Tibial artery (tissue), 4 donors: ENCODE data around the gene SART3.

Source experiments
- DNase-seq, 2 donors: peaks; one replicate each; pipeline ENCODE4 v3.0.0-alpha.2; 2019
- H3K27ac ChIP-seq, 2 donors: fragments of 200-600 bp; sonication (generic) in 1 of 2; 1 replicate in 1 of 2; 2 replicates in 1 of 2; pipeline ENCODE4 v1.5.1; 2018 to 2019; ENCODE audit warnings: mild to moderate bottlenecking in 1 of 2
- H3K27me3 ChIP-seq, 2 donors: fragments of 200-600 bp; sonication (generic) in 1 of 2; one replicate each; pipeline versions ENCODE4 v1.5.1 to v1.6.0; 2016 to 2019
- H3K36me3 ChIP-seq, 3 donors: fragments of 200-600 bp; sonication (generic) in 2 of 3; one replicate each; pipeline ENCODE4 v1.5.1; 2016 to 2019; ENCODE audit warnings: mild to moderate bottlenecking in 2 of 3
- H3K4me1 ChIP-seq, 4 donors: fragments of 200-600 bp; sonication (generic) in 2 of 4; 1 replicate in 3 of 4; 2 replicates in 1 of 4; pipeline ENCODE4 v1.5.1; 2016 to 2019
- H3K4me3 ChIP-seq, 2 donors: fragments of 200-600 bp; sonication (generic) in 1 of 2; 1 replicate in 1 of 2; 2 replicates in 1 of 2; pipeline ENCODE4 v1.5.1; 2018 to 2019; ENCODE audit warnings: mild to moderate bottlenecking in 2 of 2
- H3K9me3 ChIP-seq, 3 donors: fragments of 200-600 bp; sonication (generic) in 1 of 3; one replicate each; pipeline ENCODE4 v1.5.1; 2016 to 2019
- CTCF ChIP-seq, 2 experiments: fragments of 200-600 bp in 1 of 2; fragments of 450-650 bp in 1 of 2; IDR thresholded peaks; one replicate each; pipeline ENCODE4 v1.5.1; 2017 to 2019; ENCODE audit warnings: antibody characterized with exemption in 2 of 2, mild to moderate bottlenecking in 1 of 2, moderate library complexity in 1 of 2
- intact Hi-C: fragments of 100-400 bp; cut with DNase I; formaldehyde crosslinking; loops from one replicate; pipeline ENCODE4 v1.15.0; 2023; ENCODE audit warnings: low total_unique reads

Gene SART3

GRCh38 chr12:108553799-108554198 lies 7.2 kb downstream of the SART3 start:
- Histone ChIP-seq H3K9me3 (no peaks in the 10 kb centered on the region), H3K4me3 (no peak overlapping the region), H3K4me1 (peaks cover 0 to 71% (median 19%) of the 10 kb centered on the region in 4 donors), H3K27me3 (no peaks in the 10 kb centered on the region), H3K36me3 (peaks cover under 1 to 11% (median 3%) of the 10 kb centered on the region in 3 donors), H3K27ac (no peak overlapping the region)
- no peak for DNase-seq
- intact Hi-C loops, result no loop called here
- TF ChIP-seq CTCF (IDR thresholded peaks at IDR 0.05), result no peak

GRCh38 chr12:108551535-108551934 lies 9.4 kb downstream of the SART3 start:
- Histone ChIP-seq H3K4me1 (peaks cover 0 to 48% (median 6%) of the 10 kb centered on the region in 4 donors), H3K36me3 (peaks cover 23 to 26% (median 25%) of the 10 kb centered on the region in 3 donors), H3K27me3 (no peaks in the 10 kb centered on the region), H3K27ac (no peak overlapping the region), H3K9me3 (no peaks in the 10 kb centered on the region), H3K4me3 (no peak overlapping the region)
- TF ChIP-seq CTCF (IDR thresholded peaks at IDR 0.05), result no peak
- intact Hi-C loops, result no loop called here
- DNase-seq, result no peak

- Histone ChIP-seq H3K4me3 (no peak overlapping the region), H3K27me3 (no peaks in the 10 kb centered on the region), H3K9me3 (no peaks in the 10 kb centered on the region), H3K36me3 (peaks cover 42 to 48% (median 44%) of the 10 kb centered on the region in 3 donors), H3K27ac (no peak overlapping the region), H3K4me1 (peaks cover 0 to 29% (median 0%) of the 10 kb centered on the region in 4 donors)
- DNase-seq, result no peak
- no peak for TF ChIP-seq CTCF (IDR thresholded peaks at IDR 0.05)
- intact Hi-C loops, result no loop called here
Observed at GRCh38 chr12:108548954-108549521, 11.9 kb downstream of the SART3 start.

GRCh38 chr12:108547686-108548085 lies 13.3 kb downstream of the SART3 start:
- Histone ChIP-seq H3K27me3 (no peaks in the 10 kb centered on the region), H3K36me3 (peaks cover 56 to 61% (median 56%) of the 10 kb centered on the region in 3 donors), H3K9me3 (no peaks in the 10 kb centered on the region), H3K4me3 (no peak overlapping the region), H3K27ac (no peak overlapping the region), H3K4me1 (peaks cover 0 to 24% (median 0%) of the 10 kb centered on the region in 4 donors)
- DNase-seq, result no peak
- TF ChIP-seq CTCF (IDR thresholded peaks at IDR 0.05), result no peak
- intact Hi-C loops, result no loop called here

- H3K27me3 ChIP-seq, result no peaks in the 10 kb centered on the region
- no peak for DNase-seq
- H3K36me3 ChIP-seq, result peaks cover 53 to 71% (median 54%) of the 10 kb centered on the region in 3 donors
- H3K27ac ChIP-seq, result no peak overlapping the region
- H3K4me1 ChIP-seq, result peaks cover 0 to 5% (median 0%) of the 10 kb centered on the region in 4 donors
- no peak overlapping the region for H3K4me3 ChIP-seq
- no peak for TF ChIP-seq CTCF (IDR thresholded peaks at IDR 0.05)
- intact Hi-C loops, result no loop called here
- no peaks in the 10 kb centered on the region for H3K9me3 ChIP-seq
Observed at GRCh38 chr12:108543652-108544051, 17.3 kb downstream of the SART3 start.
